Neural progenitor cell (in vitro differentiated cells): ENCODE results near the gene RFFL. TPM values are rescaled to one million over a fixed set of nuclear protein-coding genes. Genes with fewer than 3 reads are reported as not detected.
"Not testable (repeated sequence)": the region's sequence is repeated elsewhere in the genome, so short reads cannot be mapped to it uniquely, and the experiment has no call there.

Experiments used
- DNase-seq: peaks from one replicate; pipeline ENCODE4 v3.0.0-alpha.2; 2016; ENCODE audit warnings: low spot score
- H2AFZ ChIP-seq: fragments of 200-600 bp; sonication (generic); replicated peaks from 2 replicates; pipeline ENCODE4 v1.6.1; 2016; ENCODE audit warnings: antibody characterized with exemption
- H3F3A ChIP-seq: fragments of 200-600 bp; sonication (generic); 2 replicates; pipeline ENCODE4 v1.6.1; 2016; ENCODE audit warnings: antibody characterized with exemption, low read depth
- H3K27ac ChIP-seq: fragments of 200-600 bp; sonication (generic); 2 replicates; pipeline ENCODE4 v1.5.1; 2016; ENCODE audit warnings: mild to moderate bottlenecking
- H3K27me3 ChIP-seq: fragments of 200-600 bp; sonication (generic); 2 replicates; pipeline ENCODE4 v1.6.1; 2016; ENCODE audit warnings: mild to moderate bottlenecking, moderate library complexity
- H3K36me3 ChIP-seq: fragments of 200-600 bp; sonication (generic); 2 replicates; pipeline ENCODE4 v1.5.1; 2016
- H3K4me1 ChIP-seq: fragments of 200-600 bp; sonication (generic); 2 replicates; pipeline ENCODE4 v1.6.1; 2016; ENCODE audit warnings: mixed run types
- H3K4me2 ChIP-seq: fragments of 200-600 bp; sonication (generic); 2 replicates; pipeline ENCODE4 v1.6.1; 2016
- H3K4me3 ChIP-seq: fragments of 200-600 bp; sonication (generic); 2 replicates; pipeline ENCODE4 v1.5.1; 2016
- H3K79me2 ChIP-seq: fragments of 200-600 bp; sonication (generic); 2 replicates; pipeline ENCODE4 v1.6.1; 2016; ENCODE audit warnings: low read depth
- H3K9ac ChIP-seq: fragments of 200-600 bp; sonication (generic); 2 replicates; pipeline ENCODE4 v1.6.1; 2016
- H3K9me3 ChIP-seq: fragments of 200-600 bp; sonication (generic); 2 replicates; pipeline ENCODE4 v1.5.1; 2016; ENCODE audit warnings: low read depth
- H4K20me1 ChIP-seq: fragments of 200-600 bp; sonication (generic); 2 replicates; pipeline ENCODE4 v1.6.1; 2016; ENCODE audit warnings: low read depth
- H3K27ac Mint-ChIP-seq: 3 replicates; pipeline ENCODE4 v1.8.0; 2021; ENCODE audit warnings: mixed read lengths
- H3K27me3 Mint-ChIP-seq: 2 replicates; pipeline ENCODE4 v1.8.0; 2022; ENCODE audit warnings: low read depth, mild to moderate bottlenecking, inconsistent platforms, moderate library complexity, mixed read lengths; ENCODE audit not compliant: insufficient read depth
- H3K36me3 Mint-ChIP-seq: 3 replicates; pipeline ENCODE4 v1.8.0; 2021; ENCODE audit warnings: mixed read lengths
- H3K4me1 Mint-ChIP-seq: 3 replicates; pipeline ENCODE4 v1.8.0; 2021; ENCODE audit warnings: mixed read lengths
- H3K4me3 Mint-ChIP-seq: 3 replicates; pipeline ENCODE4 v1.8.0; 2021; ENCODE audit warnings: mild to moderate bottlenecking, moderate library complexity, mixed read lengths
- H3K9me3 Mint-ChIP-seq: 3 replicates; pipeline ENCODE4 v1.8.0; 2020; ENCODE audit warnings: mixed read lengths
- EZH2 ChIP-seq: fragments of 200-600 bp; sonication (generic); IDR thresholded peaks from 2 replicates; pipeline ENCODE4 v1.6.1; 2017; ENCODE audit warnings: antibody characterized with exemption, mild to moderate bottlenecking, moderate library complexity
- EZH2phosphoT487 ChIP-seq: fragments of 200-600 bp; sonication (generic); IDR thresholded peaks from 2 replicates; pipeline ENCODE4 v1.6.1; 2017; ENCODE audit warnings: antibody characterized with exemption
- total RNA-seq: library from RNA; depleted of rRNA; stranded (reverse); fragments of >200 nt; gene quantifications from 2 replicates; pipeline ENCODE4 v1.2.3, GENCODE V29; 2015; ENCODE audit warnings: low replicate concordance
- TF ChIP-seq, protein P1 (sequence below): fragments of 200-600 bp; sonication (generic); IDR thresholded peaks from 2 replicates; pipeline ENCODE4 v1.5.1; 2017; ENCODE audit warnings: antibody characterized with exemption, mild to moderate bottlenecking

The RFFL gene
- total RNA-seq, 1 donor from 2014 or later, result 20.6 TPM

DNA sequence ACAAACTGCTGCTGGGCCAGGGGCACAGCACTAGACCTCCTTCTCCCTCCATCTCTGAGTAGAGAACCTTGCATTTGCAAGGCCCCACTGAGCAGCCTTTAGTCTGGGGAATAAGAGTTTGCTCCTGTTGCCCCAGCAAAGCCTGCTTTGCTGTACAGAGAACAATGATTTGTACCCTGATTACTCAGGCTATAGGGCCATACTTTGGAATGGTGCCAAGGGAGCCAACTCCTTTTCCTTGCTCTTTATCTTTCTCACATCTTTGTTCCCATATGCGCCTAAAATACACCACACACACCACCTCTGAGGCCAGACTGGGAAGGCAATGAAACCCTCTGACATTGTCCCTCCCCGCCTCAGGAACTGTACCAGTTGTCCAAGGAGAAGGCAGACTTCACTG lies 62.0 kb downstream of the RFFL start:
- H3K4me1 ChIP-seq, result no peaks in the 10 kb centered on the region
- no peaks in the 10 kb centered on the region for H3K27me3 ChIP-seq
- H3K27ac Mint-ChIP-seq, result no peak overlapping the region
- H3F3A ChIP-seq, result peaks cover 9% of the 10 kb centered on the region
- H3K27ac ChIP-seq, result no peak overlapping the region
- no peak overlapping the region for H2AFZ ChIP-seq
- H4K20me1 ChIP-seq, result no peaks in the 10 kb centered on the region
- DNase-seq, result no peak
- H3K9me3 ChIP-seq, result no peaks in the 10 kb centered on the region
- no peaks in the 10 kb centered on the region for H3K4me1 Mint-ChIP-seq
- no peak overlapping the region for H3K4me3 Mint-ChIP-seq
- H3K9ac ChIP-seq, result no peak overlapping the region
- peaks cover 31% of the 10 kb centered on the region for H3K36me3 Mint-ChIP-seq
- no peaks in the 10 kb centered on the region for H3K9me3 Mint-ChIP-seq
- H3K36me3 ChIP-seq, result no peaks in the 10 kb centered on the region
- peaks cover 2% of the 10 kb centered on the region for H3K27me3 Mint-ChIP-seq
- TF ChIP-seq EZH2phosphoT487 (no peak), EZH2 (no peak)
- TF ChIP-seq, protein P1, sequence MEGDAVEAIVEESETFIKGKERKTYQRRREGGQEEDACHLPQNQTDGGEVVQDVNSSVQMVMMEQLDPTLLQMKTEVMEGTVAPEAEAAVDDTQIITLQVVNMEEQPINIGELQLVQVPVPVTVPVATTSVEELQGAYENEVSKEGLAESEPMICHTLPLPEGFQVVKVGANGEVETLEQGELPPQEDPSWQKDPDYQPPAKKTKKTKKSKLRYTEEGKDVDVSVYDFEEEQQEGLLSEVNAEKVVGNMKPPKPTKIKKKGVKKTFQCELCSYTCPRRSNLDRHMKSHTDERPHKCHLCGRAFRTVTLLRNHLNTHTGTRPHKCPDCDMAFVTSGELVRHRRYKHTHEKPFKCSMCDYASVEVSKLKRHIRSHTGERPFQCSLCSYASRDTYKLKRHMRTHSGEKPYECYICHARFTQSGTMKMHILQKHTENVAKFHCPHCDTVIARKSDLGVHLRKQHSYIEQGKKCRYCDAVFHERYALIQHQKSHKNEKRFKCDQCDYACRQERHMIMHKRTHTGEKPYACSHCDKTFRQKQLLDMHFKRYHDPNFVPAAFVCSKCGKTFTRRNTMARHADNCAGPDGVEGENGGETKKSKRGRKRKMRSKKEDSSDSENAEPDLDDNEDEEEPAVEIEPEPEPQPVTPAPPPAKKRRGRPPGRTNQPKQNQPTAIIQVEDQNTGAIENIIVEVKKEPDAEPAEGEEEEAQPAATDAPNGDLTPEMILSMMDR, result no peak
- no peak overlapping the region for H3K4me2 ChIP-seq
- H3K4me3 ChIP-seq, result no peak overlapping the region
- no peaks in the 10 kb centered on the region for H3K79me2 ChIP-seq

DNA sequence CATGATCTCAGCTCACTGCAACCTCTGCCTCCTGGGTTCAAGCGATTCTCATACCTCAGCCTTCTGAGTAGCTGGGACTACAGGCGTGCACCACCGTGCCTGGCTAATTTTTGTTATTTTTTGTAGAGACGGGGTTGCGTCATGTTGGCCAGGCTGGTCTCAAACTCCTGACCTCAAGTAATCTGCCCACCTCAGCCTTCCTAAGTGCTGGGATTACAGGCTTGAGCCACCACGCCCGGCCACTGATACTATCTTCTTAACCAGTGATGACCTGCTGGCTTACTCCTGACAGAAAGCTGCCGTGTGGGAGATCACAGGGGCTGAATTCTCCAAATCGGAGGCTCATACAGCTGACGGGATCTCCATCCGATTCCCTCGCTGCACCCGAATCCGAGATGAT lies 62.5 kb downstream of the RFFL start:
- not testable (repeated sequence) for H2AFZ ChIP-seq, H3K79me2 ChIP-seq, H3K27me3 Mint-ChIP-seq, H3K4me2 ChIP-seq, H3K9me3 ChIP-seq, H4K20me1 ChIP-seq, H3K9ac ChIP-seq, H3K4me1 ChIP-seq, H3K27ac ChIP-seq, H3K4me3 Mint-ChIP-seq, H3K36me3 ChIP-seq, H3K27ac Mint-ChIP-seq, H3K9me3 Mint-ChIP-seq, H3K4me3 ChIP-seq, H3K27me3 ChIP-seq, H3F3A ChIP-seq, DNase-seq, H3K4me1 Mint-ChIP-seq
- H3K36me3 Mint-ChIP-seq, result peaks cover 34% of the 10 kb centered on the region

DNA sequence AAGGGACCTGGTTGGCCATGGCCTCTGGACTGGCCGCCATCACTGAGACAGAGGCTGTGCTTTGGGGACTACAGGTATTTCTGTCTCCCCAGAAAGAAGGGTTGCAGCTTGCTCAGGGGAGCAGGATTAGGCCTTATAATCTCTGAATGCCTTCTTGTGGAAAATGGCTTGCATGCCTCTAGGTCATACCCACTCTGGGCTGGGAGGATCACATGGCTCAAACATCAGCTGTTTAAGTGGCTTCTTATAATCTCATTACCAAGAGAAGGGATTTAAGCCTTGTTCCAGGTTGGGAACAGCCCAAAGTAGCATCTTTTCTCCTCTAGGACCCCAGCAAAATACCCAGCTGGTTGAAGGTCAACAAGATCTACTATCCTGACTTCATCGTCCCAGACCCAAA lies 64.1 kb downstream of the RFFL start:
- TF ChIP-seq EZH2 (no peak), EZH2phosphoT487 (no peak)
- TF ChIP-seq, protein P1, result no peak
- Mint-ChIP-seq H3K4me3 (no peak overlapping the region), H3K9me3 (no peaks in the 10 kb centered on the region), H3K27me3 (peaks cover 2% of the 10 kb centered on the region), H3K36me3 (peaks cover 35% of the 10 kb centered on the region), H3K27ac (no peak overlapping the region), H3K4me1 (no peaks in the 10 kb centered on the region)
- Histone ChIP-seq H2AFZ (no peak overlapping the region), H3K36me3 (no peaks in the 10 kb centered on the region), H3K9ac (no peak overlapping the region), H3K79me2 (no peaks in the 10 kb centered on the region), H3K27ac (no peak overlapping the region), H3K27me3 (no peaks in the 10 kb centered on the region), H3K4me2 (no peak overlapping the region), H4K20me1 (no peaks in the 10 kb centered on the region), H3K4me3 (no peak overlapping the region), H3F3A (peaks cover 9% of the 10 kb centered on the region), H3K9me3 (no peaks in the 10 kb centered on the region), H3K4me1 (no peaks in the 10 kb centered on the region)
- no peak for DNase-seq

DNA sequence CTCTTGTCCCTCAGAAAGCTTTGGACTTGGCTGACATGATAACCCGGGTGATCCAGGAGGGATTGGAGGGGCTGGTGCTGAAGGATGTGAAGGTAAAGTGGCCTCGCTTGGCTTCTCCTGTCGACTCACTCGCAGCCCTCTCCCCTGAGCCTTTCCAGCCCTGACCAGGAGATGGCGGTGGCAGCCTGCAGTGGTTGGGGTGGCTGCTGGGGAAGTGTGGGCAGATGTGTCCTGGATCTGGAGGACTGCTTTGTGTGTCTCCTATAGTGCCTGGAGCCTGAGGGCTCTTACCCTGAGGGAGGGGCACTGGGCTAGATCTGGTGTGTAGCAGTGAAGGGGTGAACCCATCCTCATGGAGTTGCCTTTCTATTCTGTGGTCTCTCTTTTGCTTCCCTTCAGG lies 65.3 kb downstream of the RFFL start:
- TF ChIP-seq EZH2phosphoT487 (no peak), EZH2 (no peak)
- TF ChIP-seq, protein P1, result peak; percentile 80
- peaks cover 2% of the 10 kb centered on the region for H3K27me3 Mint-ChIP-seq
- Histone ChIP-seq H2AFZ (no peak overlapping the region), H3K9ac (no peak overlapping the region), H3F3A (peaks cover 9% of the 10 kb centered on the region), H3K27me3 (no peaks in the 10 kb centered on the region), H3K79me2 (no peaks in the 10 kb centered on the region), H3K4me2 (no peak overlapping the region), H3K27ac (no peak overlapping the region), H3K9me3 (no peaks in the 10 kb centered on the region), H3K4me1 (no peaks in the 10 kb centered on the region), H4K20me1 (no peaks in the 10 kb centered on the region), H3K36me3 (no peaks in the 10 kb centered on the region), H3K4me3 (no peak overlapping the region)
- H3K36me3 Mint-ChIP-seq, result peaks cover 37% of the 10 kb centered on the region
- H3K27ac Mint-ChIP-seq, result no peak overlapping the region
- H3K4me1 Mint-ChIP-seq, result no peaks in the 10 kb centered on the region
- no peak overlapping the region for H3K4me3 Mint-ChIP-seq
- peak; percentile 77 for DNase-seq
- no peaks in the 10 kb centered on the region for H3K9me3 Mint-ChIP-seq
